Mesothelial cell of epicardium (in vitro differentiated cells): ENCODE measurements around the gene SEPTIN8. TPM values are rescaled to one million over a fixed set of nuclear protein-coding genes. Genes with fewer than 3 reads are reported as not detected.

ENCODE experiments used
- DNase-seq, 2 experiments: peaks; one replicate each; pipeline ENCODE4 v3.0.0; 2021; ENCODE audit warnings: low spot score in 2 of 2; ENCODE audit not compliant: unreplicated experiment in 2 of 2
- H3K27ac Mint-ChIP-seq: 2 replicates; pipeline ENCODE4 v1.8.0; 2021; ENCODE audit warnings: mixed read lengths
- H3K27me3 Mint-ChIP-seq: 2 replicates; pipeline ENCODE4 v1.8.0; 2021; ENCODE audit warnings: low read depth, mixed read lengths
- H3K36me3 Mint-ChIP-seq: 2 replicates; pipeline ENCODE4 v1.8.0; 2021; ENCODE audit warnings: mixed read lengths
- H3K4me1 Mint-ChIP-seq: 2 replicates; pipeline ENCODE4 v1.8.0; 2021; ENCODE audit warnings: mixed read lengths
- H3K4me3 Mint-ChIP-seq: 2 replicates; pipeline ENCODE4 v1.8.0; 2021; ENCODE audit warnings: mild to moderate bottlenecking, moderate library complexity, mixed read lengths
- H3K9me3 Mint-ChIP-seq: 2 replicates; pipeline ENCODE4 v1.8.0; 2021; ENCODE audit warnings: mixed read lengths
- CTCF ChIP-seq: fragments of 200-600 bp; sonication (generic); IDR thresholded peaks from one replicate; pipeline ENCODE4 v1.5.0; 2021; ENCODE audit warnings: antibody characterized with exemption; ENCODE audit not compliant: unreplicated experiment
- total RNA-seq: library from RNA; stranded (reverse); gene quantifications from 3 replicates; pipeline ENCODE4 v1.2.1, GENCODE V29; 2021

The SEPTIN8 gene
- total RNA-seq, 1 donor from 2014 or later: 58.9 TPM

GRCh38 chr5:132802044-132802684 is 25.1 kb upstream of the SEPTIN8 start:
- no peaks in the 10 kb centered on the region for H3K36me3 Mint-ChIP-seq
- no peaks in the 10 kb centered on the region for H3K27me3 Mint-ChIP-seq
- H3K4me3 Mint-ChIP-seq: no peak overlapping the region
- H3K4me1 Mint-ChIP-seq: peaks cover 10% of the 10 kb centered on the region
- no peak for TF ChIP-seq CTCF
- no peak overlapping the region for H3K27ac Mint-ChIP-seq
- no peak for DNase-seq
- H3K9me3 Mint-ChIP-seq: peaks cover 7% of the 10 kb centered on the region

DNA sequence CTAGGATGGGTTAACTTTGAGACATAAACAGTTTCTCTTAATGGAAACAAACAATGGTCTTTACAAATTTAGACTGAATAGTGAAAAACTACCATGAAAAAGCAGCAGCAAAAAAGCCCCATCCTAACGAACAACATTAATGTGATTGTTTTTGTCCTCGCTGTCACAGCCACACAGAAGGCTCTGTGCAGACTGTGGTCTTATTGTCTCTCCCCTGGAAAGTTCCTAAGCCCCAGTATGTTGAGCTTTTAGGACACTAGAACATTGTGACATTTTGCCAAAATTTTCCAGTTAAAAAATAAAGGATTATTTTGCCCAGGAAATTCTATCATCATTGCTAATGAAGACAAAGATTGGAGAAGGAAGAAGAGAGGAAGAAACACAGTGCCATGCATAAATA is 23.5 kb upstream of the SEPTIN8 start:
- no peak overlapping the region for H3K4me3 Mint-ChIP-seq
- H3K4me1 Mint-ChIP-seq: peaks cover 9% of the 10 kb centered on the region
- H3K9me3 Mint-ChIP-seq: peaks cover 6% of the 10 kb centered on the region
- H3K36me3 Mint-ChIP-seq: no peaks in the 10 kb centered on the region
- no peak for DNase-seq
- TF ChIP-seq CTCF: no peak
- H3K27ac Mint-ChIP-seq: peak overlapping the region; percentile 45
- no peaks in the 10 kb centered on the region for H3K27me3 Mint-ChIP-seq

- Mint-ChIP-seq H3K9me3 (no peaks in the 10 kb centered on the region), H3K36me3 (no peaks in the 10 kb centered on the region), H3K4me3 (no peak overlapping the region), H3K27ac (no peak overlapping the region), H3K4me1 (peaks cover 9% of the 10 kb centered on the region), H3K27me3 (no peaks in the 10 kb centered on the region)
- no peak for DNase-seq
- no peak for TF ChIP-seq CTCF
These were observed 22.4 kb upstream of the SEPTIN8 start for GRCh38 chr5:132799392-132799791.

- Mint-ChIP-seq H3K36me3 (no peaks in the 10 kb centered on the region), H3K27ac (no peak overlapping the region), H3K4me1 (peaks cover 9% of the 10 kb centered on the region), H3K9me3 (no peaks in the 10 kb centered on the region), H3K4me3 (no peak overlapping the region), H3K27me3 (no peaks in the 10 kb centered on the region)
- TF ChIP-seq CTCF: no peak
- no peak for DNase-seq
These were observed 20.6 kb upstream of the SEPTIN8 start for GRCh38 chr5:132797651-132798050.

DNA sequence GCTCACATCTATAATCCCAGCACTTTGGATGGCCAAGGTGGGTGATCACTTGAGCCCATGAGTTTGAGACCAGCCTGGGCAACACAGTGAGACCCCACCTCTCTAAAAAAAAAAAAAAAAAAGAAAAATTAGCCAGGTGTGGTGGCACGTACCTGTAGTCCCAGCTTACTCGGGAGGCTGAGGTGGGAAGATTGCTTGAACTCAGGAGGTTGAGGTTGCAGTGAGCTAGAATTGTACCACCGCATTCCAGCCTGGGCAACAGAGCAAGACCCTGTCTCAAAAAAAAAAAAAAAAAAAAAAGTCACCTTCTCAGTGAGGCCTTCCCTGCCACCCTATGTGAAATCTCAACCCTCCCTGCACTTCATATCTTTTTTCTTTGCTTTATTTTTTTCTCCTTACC is 14.0 kb upstream of the SEPTIN8 start:
- H3K27ac Mint-ChIP-seq: no peak overlapping the region
- H3K4me1 Mint-ChIP-seq: peaks cover 9% of the 10 kb centered on the region
- peaks cover 3% of the 10 kb centered on the region for H3K9me3 Mint-ChIP-seq
- H3K27me3 Mint-ChIP-seq: no peaks in the 10 kb centered on the region
- no peak for DNase-seq
- TF ChIP-seq CTCF: no peak
- no peak overlapping the region for H3K4me3 Mint-ChIP-seq
- H3K36me3 Mint-ChIP-seq: no peaks in the 10 kb centered on the region
